Amniotic stem cell (primary cell): ENCODE measurements around the gene MBNL1.

ENCODE experiments used
- DNase-seq: peaks from one replicate; lab custom pipeline; 2025; lab: John Stamatoyannopoulos, UW

Gene MBNL1

GRCh38 chr3:152488449-152488848, 219.7 kb downstream of the MBNL1 start:
- DNase-seq, result no peak

DNA sequence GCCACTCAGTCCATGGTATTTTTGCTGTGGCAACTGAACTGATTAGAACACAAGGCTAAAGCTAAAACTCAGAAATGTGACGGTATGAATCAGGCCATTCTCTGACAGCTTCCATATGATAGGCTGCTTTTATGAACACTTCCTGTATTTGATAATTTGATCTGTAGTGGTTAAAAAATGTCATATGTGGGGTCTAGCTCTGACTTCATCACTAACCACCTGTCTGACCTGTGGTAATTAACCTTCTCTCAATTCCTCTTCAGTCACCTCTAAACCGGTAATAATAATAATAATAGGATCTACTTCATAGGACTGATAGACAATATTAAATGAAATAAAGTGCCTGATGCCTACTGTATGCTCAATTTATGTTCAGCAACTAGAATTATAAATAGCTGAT, 223.2 kb downstream of the MBNL1 start:
- DNase-seq, result no peak

GRCh38 chr3:152496286-152496685, 227.6 kb downstream of the MBNL1 start:
- DNase-seq, result no peak

DNA sequence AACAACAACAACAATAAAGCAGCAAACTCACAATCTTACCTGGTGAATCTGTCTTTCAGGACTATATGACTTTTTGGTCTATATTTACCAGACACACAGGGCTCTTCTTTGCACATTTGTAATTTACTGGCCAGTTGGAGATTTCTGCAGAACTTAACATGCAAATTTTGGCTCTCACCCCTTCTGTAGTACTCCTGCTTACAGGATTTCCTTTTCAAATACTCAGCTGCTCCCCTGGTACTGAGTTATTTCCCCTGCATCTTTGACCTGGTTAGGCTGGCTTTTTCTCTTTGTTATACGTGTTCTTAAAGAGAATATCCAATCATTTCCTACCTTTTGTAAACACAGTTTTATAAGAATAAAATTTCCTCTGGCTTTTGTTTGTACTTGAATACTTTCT, 228.0 kb downstream of the MBNL1 start:
- DNase-seq, result no peak

DNA sequence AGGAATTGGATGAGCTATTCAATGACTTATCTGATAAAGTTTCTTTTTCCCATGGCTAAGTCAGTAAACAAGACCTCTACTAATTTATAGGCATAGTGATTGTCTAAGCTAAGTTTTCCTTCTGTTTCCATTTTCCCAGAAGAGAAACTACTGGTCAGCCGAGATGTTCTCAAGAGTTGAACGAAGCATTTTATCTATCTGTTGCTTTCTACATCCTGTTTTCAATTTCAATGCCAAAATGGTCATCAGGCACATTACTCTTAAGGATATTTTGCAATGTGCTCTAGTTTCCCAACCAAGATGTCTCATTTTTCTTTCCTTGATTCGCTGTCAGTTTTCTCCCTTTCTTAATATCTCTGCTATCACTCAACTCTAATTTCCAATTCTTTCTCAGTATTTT, 228.7 kb downstream of the MBNL1 start:
- DNase-seq, result no peak

DNA sequence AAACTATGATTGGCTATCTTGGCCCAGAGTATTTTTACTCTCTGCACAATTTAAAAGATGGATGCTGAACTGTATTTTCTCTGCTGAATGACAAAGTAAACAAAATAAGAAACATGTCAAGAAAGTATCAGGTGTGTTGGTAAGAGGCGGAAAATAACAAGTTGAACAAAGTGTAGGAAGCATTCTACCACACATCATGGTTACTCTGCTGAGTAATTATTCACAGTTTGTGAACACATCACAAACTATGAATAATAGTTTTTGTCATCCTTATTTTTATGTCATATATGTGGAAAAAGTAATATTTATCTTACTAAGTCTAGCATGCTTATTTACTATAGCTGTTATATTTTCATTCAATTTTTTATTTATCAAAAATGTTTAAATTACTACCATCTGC, 229.2 kb downstream of the MBNL1 start:
- no peak for DNase-seq

- DNase-seq, result no peak
Observed at GRCh38 chr3:152499791-152500385, 231.2 kb downstream of the MBNL1 start.

DNA sequence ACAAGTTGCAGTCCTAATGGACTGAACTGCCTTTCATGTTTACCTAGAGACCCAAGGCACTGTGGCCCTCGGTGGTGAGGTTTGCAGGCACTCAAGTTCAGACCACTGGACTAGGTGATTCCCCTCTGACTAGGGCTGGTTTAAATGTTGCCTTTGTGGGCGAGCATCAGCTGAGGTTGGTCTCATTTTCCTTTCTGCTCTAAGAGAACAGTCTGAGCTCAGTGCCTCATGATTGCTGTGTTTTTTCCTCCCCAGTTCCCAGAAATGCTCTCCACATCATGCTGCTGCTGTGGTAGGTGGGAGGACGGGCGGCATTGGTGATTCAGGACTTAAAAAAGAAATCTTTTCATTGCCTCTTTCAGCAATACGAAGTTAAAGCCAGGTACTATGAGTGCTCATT, 237.2 kb downstream of the MBNL1 start:
- no peak for DNase-seq

DNA sequence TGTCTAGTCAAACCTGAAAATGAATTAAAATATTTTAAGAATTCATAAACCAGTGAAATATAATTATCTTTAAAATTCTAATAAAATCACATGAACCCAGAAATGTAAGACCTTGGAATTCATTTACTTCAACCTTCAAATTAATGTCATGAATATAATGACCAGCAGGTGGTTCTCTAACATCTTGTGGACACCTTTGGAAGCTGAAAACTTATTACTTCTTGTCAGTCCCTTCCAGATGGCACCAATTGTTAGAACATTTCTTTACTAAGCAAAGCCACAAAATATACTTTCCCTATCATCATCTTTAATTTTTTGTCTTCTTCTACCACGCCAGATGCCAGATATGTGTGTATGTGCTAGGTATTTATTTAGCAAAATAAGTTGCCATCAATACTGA, 240.0 kb downstream of the MBNL1 start:
- DNase-seq, result no peak

GRCh38 chr3:152511904-152512303, 243.2 kb downstream of the MBNL1 start:
- no peak for DNase-seq

GRCh38 chr3:152513301-152513960, 244.7 kb downstream of the MBNL1 start:
- no peak for DNase-seq
